Measurements from ENCODE around the gene ANKS3.

Gene ANKS3

DNA sequence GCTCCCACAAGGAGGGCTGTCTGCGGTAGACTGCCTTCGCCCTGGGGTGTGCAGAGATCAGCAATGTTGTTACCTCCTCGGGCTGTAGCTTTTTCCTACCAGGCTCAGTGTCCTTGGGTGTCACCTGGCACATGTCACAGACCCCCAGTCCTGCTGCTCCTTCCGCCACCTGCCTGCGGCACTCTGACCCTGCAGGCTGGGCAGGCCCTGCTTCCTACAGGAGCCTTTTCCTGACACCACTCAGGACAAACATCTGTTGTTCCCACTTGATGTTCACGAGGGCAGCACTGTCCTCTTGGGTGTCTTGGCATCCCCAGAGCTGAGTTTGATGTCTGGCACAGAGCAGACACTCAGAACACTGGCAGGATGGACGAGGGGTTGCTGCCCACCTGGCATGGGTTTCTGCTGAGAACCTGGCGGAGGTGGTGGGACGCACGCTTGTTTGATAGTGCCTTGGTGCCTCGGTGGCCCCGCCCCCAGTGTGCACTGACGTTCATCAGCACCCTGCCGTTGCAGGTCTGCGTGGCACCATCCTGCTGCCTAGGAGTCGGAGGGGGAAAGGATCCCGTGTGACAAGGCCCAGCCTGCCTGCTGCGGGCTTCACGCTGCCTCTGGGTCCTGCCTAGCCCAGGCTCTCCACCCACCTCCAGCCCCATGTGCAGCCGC, 67.4 kb downstream of the ANKS3 start:
- DNase-seq (ENCODE audit: low read depth) = no peak

DNA sequence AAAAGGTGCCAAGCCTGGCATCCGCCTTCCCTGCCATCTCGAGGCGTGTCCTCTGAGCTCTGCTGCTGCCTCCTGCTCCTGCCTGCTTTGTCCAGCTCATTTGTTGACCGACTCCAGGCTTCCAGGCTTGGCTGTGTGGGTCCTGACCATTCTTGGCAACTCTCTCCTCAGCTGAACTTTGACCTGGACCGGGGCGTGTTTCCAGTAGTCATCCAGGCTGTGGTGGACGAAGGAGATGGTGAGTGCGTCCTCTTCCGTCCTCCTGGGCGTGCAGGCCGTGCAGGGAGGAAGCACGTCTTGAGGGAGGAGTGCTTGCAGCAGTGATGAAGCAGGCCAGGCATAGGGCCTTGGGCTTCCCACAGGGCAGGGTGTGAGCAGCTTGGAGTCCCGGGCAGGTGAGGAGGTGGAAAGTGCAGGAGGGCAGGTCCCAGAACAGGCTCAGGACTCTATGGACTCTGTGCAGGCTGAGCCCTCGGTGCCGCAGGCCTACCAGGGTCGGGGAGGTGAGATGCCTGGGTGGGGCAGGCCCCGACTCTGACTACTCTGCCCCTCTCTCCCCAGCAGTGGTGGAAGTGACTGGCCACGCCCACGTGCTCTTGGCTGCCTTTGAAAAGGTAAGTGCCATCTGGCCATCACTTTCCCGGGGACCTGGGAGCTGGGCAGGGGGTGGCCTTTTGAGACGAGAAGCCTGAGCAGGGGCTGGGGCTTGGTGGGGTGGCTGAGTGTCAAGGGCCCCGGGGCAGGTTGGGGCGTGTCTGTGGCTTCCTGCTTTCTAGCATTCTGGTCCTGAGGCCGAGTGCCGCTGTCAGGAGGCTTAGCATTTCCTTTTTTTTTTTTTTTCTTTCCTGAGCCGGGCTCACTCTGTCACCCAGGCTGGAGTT, 69.3 kb downstream of the ANKS3 start:
- DNase-seq (ENCODE audit: low read depth) = no peak

- no peak for DNase-seq (ENCODE audit: low read depth)
Measured at GRCh38 chr16:4663777-4664465, 70.2 kb downstream of the ANKS3 start.

DNA sequence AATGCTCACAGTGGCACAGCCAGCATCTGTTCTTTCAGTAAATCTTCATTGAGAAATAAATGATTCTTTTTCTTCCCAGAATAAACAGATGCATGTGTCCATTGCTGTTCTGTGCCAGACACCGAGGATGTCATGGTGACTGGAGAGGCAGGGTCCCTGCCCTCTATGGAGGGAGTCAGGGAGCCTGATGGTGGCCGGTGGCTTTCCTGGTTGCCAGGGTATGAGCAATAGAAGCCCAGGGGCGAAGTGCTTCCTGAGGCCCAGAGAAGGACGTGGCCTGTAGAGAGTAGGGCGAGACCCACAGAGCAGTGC, 70.7 kb downstream of the ANKS3 start:
- no peak for DNase-seq (ENCODE audit: low read depth)

DNA sequence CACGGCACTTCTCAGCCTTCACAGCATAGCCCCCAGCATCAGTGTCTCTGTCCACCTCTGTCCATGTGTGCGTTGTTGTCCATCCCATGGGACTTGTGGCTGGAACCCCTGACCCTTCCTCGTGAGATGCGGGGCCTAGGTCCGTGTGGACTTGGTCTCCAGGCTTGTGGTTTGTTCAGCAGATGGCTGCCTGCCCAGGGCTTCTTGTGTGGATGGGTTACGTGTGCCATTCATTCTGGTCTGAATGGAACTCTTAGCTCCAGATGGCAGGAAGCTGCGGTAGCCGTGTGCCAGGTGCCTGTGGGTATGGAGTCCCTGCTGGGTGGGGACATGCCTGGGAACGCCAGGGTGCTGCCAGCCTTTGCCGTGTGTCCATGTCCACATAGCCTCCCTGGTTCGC, 72.4 kb downstream of the ANKS3 start:
- no peak for DNase-seq (ENCODE audit: low read depth)

DNA sequence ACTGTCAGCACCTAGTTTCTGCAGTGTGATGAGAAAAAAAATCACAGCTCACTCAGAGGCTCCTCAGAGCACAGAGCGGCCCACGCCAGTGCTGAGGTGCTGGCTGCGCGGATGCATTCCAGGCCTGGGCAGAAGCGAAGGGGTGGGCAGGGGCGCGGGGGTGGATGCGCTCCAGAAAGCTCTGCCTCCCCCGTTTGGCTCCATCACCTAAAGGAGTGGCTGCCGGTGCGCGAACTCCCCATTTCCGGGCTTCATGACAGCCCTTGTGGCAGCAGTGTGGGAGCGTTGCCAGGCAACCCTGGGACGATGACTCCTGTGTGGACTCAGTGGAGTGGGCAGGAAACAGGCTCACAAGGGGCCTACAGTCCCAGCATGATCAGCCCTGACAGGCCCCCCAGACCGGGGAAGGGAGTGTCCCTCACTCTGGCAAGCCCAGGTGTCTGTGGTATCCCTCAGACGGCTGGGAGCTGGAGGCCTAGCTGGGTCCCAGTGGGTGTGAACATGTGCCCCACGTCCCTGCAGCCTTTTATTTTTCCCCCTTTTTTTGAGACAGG, 73.5 kb downstream of the ANKS3 start:
- peak; percentile 40 for DNase-seq (ENCODE audit: low read depth)

GRCh38 chr16:4659363-4660353, 74.4 kb downstream of the ANKS3 start:
- no peak for DNase-seq (ENCODE audit: low read depth)

- no peak for DNase-seq (ENCODE audit: low read depth)
Measured at GRCh38 chr16:4656695-4657686, 77.1 kb downstream of the ANKS3 start.

GRCh38 chr16:4656221-4656620, 77.8 kb downstream of the ANKS3 start:
- DNase-seq (ENCODE audit: low read depth) = no peak

DNA sequence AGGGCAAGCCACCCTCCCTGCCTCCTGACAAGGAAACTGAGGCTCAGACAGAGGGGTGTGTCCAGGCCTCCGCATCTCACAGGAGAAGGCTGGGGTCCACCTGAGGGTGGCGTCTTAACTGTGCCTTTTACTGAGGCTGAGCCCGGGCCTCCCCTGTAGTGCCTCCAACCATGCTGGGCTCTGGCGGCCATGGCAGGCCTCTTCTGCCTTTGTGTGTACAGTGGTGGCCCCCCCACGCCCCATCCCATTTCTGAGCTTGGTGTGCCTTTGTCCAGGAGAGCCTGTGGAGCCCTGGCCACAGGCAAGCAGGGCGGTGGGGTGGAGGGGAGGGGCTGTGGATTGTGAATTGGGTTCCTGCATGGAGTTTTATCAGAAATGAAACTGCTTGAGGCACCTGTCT, 78.3 kb downstream of the ANKS3 start:
- DNase-seq (ENCODE audit: low read depth) = no peak

DNA sequence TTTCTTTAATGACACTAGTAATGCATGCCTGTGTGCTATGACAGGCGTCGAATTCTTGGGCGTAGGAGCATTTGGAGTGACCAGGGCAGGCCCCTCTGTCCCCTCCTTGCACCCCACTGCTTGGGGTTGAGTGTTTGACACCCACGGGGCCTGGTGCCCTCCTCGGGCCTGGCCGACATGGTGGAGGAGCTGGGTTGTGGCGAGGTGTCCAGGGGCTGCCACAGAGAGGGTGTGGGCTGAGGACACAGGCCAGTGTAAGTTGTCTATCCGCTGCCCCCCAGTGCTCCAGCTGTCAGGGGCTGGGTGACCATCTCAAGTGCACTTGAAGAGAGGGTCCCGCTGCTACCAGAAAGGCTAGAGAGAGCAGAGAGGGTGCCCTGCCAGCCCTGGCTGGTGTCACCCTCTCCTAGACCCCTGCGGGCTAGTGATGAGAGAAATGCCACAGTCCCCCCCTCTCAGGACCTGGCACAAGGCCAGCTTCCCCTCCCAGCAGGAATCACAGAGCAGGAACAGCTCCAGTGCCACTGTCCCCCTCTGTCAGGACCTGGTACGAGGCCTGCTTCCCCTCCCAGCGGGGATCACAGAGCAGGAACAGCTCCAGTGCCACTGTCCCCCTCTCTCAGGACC, 79.0 kb downstream of the ANKS3 start:
- DNase-seq (ENCODE audit: low read depth) = no peak

DNA sequence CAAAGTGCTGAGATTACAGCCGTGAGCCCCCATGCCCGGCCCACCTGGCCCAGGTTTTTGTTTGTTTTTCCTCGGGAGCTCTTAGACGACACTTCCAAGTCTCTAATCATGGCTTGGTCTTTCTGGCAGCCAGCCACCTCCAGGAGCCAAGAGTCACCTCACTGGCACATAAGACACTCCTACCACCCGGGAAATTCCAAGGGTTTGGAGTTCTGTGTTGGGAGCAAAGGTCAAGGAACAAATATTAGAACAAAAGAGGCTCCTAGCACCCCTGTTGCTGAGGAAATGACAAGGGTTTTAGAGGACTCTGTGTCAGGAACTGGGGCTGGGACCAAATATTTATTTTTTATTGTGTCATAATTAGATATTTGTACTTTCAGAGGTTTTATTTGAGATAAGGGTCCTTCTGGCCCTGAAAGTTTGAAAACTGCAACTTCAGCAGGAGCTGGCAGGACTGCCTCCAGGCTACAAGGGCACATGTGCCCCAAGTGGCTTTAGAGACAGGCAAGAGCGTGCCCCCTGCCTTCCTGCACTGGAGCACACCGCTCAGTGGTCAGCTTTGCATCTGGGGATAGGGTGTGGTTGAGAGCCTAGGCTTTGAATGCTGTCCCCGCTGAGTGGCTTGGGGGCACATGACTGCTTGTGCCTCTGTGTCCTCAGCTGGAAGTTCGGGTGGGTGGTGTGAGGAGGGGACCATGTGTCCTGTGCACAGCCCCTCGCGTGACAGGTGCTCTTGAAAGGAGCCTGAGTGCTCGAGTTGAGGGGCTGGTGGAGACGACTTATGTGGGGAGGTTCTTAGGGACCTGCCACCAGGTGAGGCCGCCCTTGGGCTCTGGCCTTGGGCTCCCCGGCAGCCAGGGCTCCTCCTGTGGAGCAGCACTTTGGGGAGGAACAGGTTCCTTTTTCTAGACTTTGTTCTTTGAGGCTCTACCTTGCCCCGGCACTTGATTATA, 79.8 kb downstream of the ANKS3 start:
- no peak for DNase-seq (ENCODE audit: low read depth)

DNA sequence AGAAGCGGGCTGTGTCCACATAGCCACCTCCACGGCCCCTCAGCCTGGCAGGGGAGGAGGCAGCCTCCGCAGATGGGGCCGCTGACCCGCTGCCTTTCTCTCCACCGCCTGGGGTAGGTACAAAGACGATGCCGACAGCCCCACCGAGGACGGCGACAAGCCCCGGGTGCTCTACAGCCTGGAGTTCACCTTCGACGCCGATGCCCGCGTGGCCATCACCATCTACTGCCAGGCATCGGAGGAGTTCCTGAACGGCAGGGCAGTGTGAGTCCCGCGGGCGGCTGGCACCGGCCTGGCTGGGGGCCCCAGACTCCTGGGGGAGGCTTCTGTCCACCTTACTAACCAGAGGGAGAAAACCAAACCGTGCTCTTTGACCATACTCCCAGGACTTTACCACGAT, 81.5 kb downstream of the ANKS3 start:
- DNase-seq (ENCODE audit: low read depth) = no peak

DNA sequence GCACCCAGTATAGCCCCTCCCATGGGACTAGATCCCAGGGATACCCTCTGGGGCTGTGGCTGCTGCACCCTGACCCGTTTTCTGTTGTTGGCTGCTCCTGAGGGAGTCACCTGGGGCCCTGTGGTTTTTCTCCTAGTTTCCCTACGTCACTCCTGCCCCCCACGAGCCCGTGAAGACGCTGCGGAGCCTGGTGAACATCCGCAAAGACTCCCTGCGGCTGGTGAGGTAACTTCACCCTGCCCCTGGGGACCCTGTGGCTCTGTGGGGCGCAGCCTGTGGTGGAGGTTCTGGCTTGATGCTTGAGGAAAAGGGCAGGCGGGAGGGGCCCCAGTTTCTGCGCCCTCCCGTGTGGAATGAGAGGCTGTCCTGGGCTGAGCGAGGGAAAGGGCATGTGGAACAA, 82.2 kb downstream of the ANKS3 start:
- no peak for DNase-seq (ENCODE audit: low read depth)

DNA sequence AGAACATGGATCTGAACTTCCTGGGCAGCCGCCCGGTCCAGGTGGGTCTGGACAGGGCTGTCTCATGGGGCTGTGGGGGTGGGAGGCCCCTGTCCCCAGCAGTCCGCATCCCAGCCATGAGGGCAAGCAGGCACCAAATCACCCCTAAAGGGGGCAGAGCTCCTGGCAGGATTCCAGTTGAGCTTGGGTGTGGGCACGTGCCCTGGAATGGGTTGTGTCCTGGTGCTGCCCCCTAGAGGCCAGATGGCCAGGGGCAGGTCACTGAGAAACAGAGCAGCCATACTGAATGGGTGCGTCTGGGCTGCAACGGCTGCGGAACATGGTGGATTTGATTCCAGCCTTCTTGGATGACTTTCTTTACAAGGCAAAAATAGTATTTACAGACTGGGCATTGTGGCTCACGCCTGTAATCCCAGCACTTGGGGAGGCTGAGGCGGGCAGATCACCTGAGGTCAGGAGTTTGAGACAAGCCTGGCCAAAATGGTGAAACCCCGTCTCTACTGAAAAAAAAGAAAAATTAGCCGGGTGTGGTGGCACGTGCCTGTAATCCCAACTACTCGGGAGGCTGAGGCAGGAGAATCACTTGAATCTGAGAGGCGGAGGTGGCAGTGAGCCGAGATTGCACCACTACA, 83.5 kb downstream of the ANKS3 start:
- DNase-seq (ENCODE audit: low read depth) = peak; percentile 52

GRCh38 chr16:4649744-4650442, 84.2 kb downstream of the ANKS3 start:
- no peak for DNase-seq (ENCODE audit: low read depth)

GRCh38 chr16:4648917-4649316, 85.2 kb downstream of the ANKS3 start:
- DNase-seq (ENCODE audit: low read depth) = no peak

DNA sequence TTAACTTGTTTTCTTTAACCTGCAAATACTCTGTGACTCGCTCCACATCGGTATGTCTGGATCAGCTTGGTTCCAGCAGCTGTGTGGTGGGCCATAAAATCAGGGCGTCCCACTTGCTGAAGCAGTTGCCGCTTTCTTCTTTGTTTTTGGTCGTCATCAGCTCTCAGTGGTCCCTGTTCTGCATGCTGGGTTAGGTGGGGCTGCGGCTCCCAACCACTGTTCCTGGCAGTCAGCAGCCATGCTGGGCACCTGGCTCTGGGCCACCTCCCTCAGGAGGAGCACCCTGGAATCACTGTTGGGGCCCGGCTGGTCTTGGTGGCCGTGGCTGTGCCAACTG, 86.5 kb downstream of the ANKS3 start:
- DNase-seq (ENCODE audit: low read depth) = no peak

Measured in stimulated activated CD8-positive, alpha-beta memory T cell treated with anti-CD3 and anti-CD28 coated beads, Interleukin-15, amount 100 ng/mL, for 24 hours (primary cell).